PC-3 (cell line): Measurements from ENCODE around the gene IFT81. TPM values are rescaled to one million over a fixed set of nuclear protein-coding genes. Genes with fewer than 3 reads are reported as not detected.

Source experiments
- ATAC-seq: fragments of 200-7000 bp; cut with Tn5 transposase; 2 replicates; pipeline ENCODE4 v1.9.1; 2020; ENCODE audit warnings: mild to moderate bottlenecking, moderate library complexity
- BruUV-seq: library from RNA; stranded (reverse); fragments of 400-500 nt; replicated peaks from 2 replicates; lab custom pipeline; 2021; lab: Mats Ljungman, UMichigan
- CTCF ChIA-PET: fragments of 300-600 bp; sonication (Branson Sonifier 250); formaldehyde crosslinking; loops from one replicate; lab custom pipeline; 2022; ENCODE audit warnings: antibody characterized with exemption; lab: Charles Lee
- POLR2A ChIA-PET: fragments of 300-600 bp; sonication (Branson Sonifier 250); formaldehyde crosslinking; loops from one replicate; lab custom pipeline; 2022; ENCODE audit warnings: antibody characterized with exemption; ENCODE audit not compliant: unreplicated experiment; lab: Charles Lee
- DNase-seq: peaks from one replicate; pipeline ENCODE4 v3.0.0-alpha.2; 2015
- H2AFZ ChIP-seq: fragments of 300-600 bp; sonication (generic); 2 replicates; pipeline ENCODE4 v1.6.0; 2016; ENCODE audit warnings: antibody characterized with exemption, low read length
- H3F3A ChIP-seq: fragments of 300-600 bp; sonication (generic); one replicate; pipeline ENCODE4 v1.6.0; 2017; ENCODE audit warnings: antibody characterized with exemption, low read length, control low read depth, mild to moderate bottlenecking; ENCODE audit not compliant: unreplicated experiment
- H3K27ac ChIP-seq: fragments of 300-600 bp; sonication (generic); 2 replicates; pipeline ENCODE4 v1.5.1; 2016; ENCODE audit warnings: mild to moderate bottlenecking, low read length
- H3K27me3 ChIP-seq: fragments of 300-600 bp; sonication (generic); 2 replicates; pipeline ENCODE4 v1.6.1; 2016; ENCODE audit warnings: low read length, mixed read lengths
- H3K36me3 ChIP-seq: fragments of 300-600 bp; sonication (generic); 2 replicates; pipeline ENCODE4 v1.6.1; 2016; ENCODE audit warnings: low read depth, mixed run types, low read length, mixed read lengths
- H3K4me1 ChIP-seq: fragments of 300-600 bp; sonication (generic); 2 replicates; pipeline ENCODE4 v1.5.1; 2016; ENCODE audit warnings: low read length; ENCODE audit not compliant: insufficient read depth
- H3K4me2 ChIP-seq: fragments of 300-600 bp; sonication (generic); 2 replicates; pipeline ENCODE4 v1.6.0; 2016; ENCODE audit warnings: low read length
- H3K4me3 ChIP-seq: fragments of 300-600 bp; sonication (generic); 2 replicates; pipeline ENCODE4 v1.5.1; 2016; ENCODE audit warnings: mild to moderate bottlenecking, low read length, mixed read lengths
- H3K79me2 ChIP-seq: fragments of 300-600 bp; sonication (generic); 2 replicates; pipeline ENCODE4 v1.6.1; 2017; ENCODE audit warnings: low read length, mixed read lengths
- H3K9ac ChIP-seq: fragments of 300-600 bp; sonication (generic); 2 replicates; pipeline ENCODE4 v1.6.0; 2016; ENCODE audit warnings: mild to moderate bottlenecking, low read length
- H3K9me2 ChIP-seq: fragments of 300-600 bp; sonication (generic); replicated peaks from 2 replicates; pipeline ENCODE4 v1.6.1; 2016; ENCODE audit warnings: mixed run types, low read length, mixed read lengths
- H3K9me3 ChIP-seq: fragments of 300-600 bp; sonication (generic); 2 replicates; pipeline ENCODE4 v1.6.1; 2016; ENCODE audit warnings: low read length, mixed read lengths
- H4K20me1 ChIP-seq: fragments of 300-600 bp; sonication (generic); 2 replicates; pipeline ENCODE4 v1.6.1; 2016; ENCODE audit warnings: low read length, mixed read lengths
- CTCF ChIP-seq: fragments of 300-600 bp; sonication (generic); conservative IDR thresholded peaks from 2 replicates; pipeline ENCODE4 v1.5.1; 2017; ENCODE audit warnings: antibody characterized with exemption, low read depth, mild to moderate bottlenecking, low read length
- EZH2 ChIP-seq: fragments of 300-600 bp; sonication (generic); IDR thresholded peaks from one replicate; pipeline ENCODE4 v1.6.1; 2017; ENCODE audit warnings: antibody characterized with exemption, mild to moderate bottlenecking, low read length; ENCODE audit not compliant: unreplicated experiment
- EZH2phosphoT487 ChIP-seq: fragments of 300-600 bp; sonication (generic); IDR thresholded peaks from 2 replicates; pipeline ENCODE4 v1.6.1; 2018; ENCODE audit warnings: mild to moderate bottlenecking, antibody characterized with exemption, low read length, borderline replicate concordance
- intact Hi-C: fragments of 100-400 bp; cut with micrococcal nuclease; formaldehyde crosslinking; loops from 2 replicates; pipeline ENCODE4 v1.9.0; 2023
- total RNA-seq: library from RNA; depleted of rRNA; stranded (reverse); fragments of >200 nt; gene quantifications from 2 replicates; pipeline ENCODE4 v1.2.3, GENCODE V29; 2014

The IFT81 gene
- total RNA-seq, 1 experiment from 2014 or later, result 10.1 TPM

- no TSS peak for BruUV-seq
- DNase-seq, result no peak
- POLR2A ChIA-PET, result no interaction called here
- CTCF ChIA-PET, result no interaction called here
- 0 out of 2 replicates have a peak, but pooled peaks cover 5% of the 10 kb centered on the region for H3K36me3 ChIP-seq
- no peak overlapping the region for H2AFZ ChIP-seq
- TF ChIP-seq CTCF (no peak), EZH2phosphoT487 (no peak), EZH2 (no peak)
- H3K4me3 ChIP-seq, result no peak overlapping the region
- H3K4me2 ChIP-seq, result no peak overlapping the region
- peaks cover 6% of the 10 kb centered on the region for H3K4me1 ChIP-seq
- intact Hi-C loops, result no loop called here
- H3K9me2 ChIP-seq, result no peaks in the 10 kb centered on the region
- no peaks in the 10 kb centered on the region for H3F3A ChIP-seq
- no peaks in the 10 kb centered on the region for H3K27me3 ChIP-seq
- peaks cover 7% of the 10 kb centered on the region; the same call in 1 of the 2 replicates for H3K79me2 ChIP-seq
- no peak for ATAC-seq
- H4K20me1 ChIP-seq, result no peaks in the 10 kb centered on the region
- H3K9ac ChIP-seq, result no peak overlapping the region
- H3K27ac ChIP-seq, result no peak overlapping the region
- H3K9me3 ChIP-seq, result no peaks in the 10 kb centered on the region
Observed at GRCh38 chr12:110126557-110126956, 2.4 kb downstream of the IFT81 start.

- H3K4me1 ChIP-seq, result no peaks in the 10 kb centered on the region
- peak; percentile 44 for DNase-seq
- no peaks in the 10 kb centered on the region for H4K20me1 ChIP-seq
- H3K27ac ChIP-seq, result no peak overlapping the region
- no peak overlapping the region for H3K4me3 ChIP-seq
- H2AFZ ChIP-seq, result no peak overlapping the region
- H3F3A ChIP-seq, result no peaks in the 10 kb centered on the region
- ChIA-PET CTCF (interaction anchor here (0.5 kb wide), 1 partner anchor 11 kb away, joined by 6 read pairs; the partner anchor contains the start of gene IFT81), POLR2A (interaction anchor here (0.6 kb wide), 3 partner anchors 10 to 208 kb away, joined by 3 to 4 read pairs (median 4); partner anchors contain the start of gene IFT81)
- intact Hi-C loops, result loop anchor here (5.0 kb wide), 1 partner anchor 32 kb away; no protein-coding TSS in a partner anchor
- no peaks in the 10 kb centered on the region for H3K27me3 ChIP-seq
- H3K4me2 ChIP-seq, result no peak overlapping the region
- H3K9me3 ChIP-seq, result no peaks in the 10 kb centered on the region
- H3K9me2 ChIP-seq, result no peaks in the 10 kb centered on the region
- 0 out of 2 replicates have a peak, but pooled peaks cover 4% of the 10 kb centered on the region for H3K36me3 ChIP-seq
- no peak for TF ChIP-seq CTCF
- TF ChIP-seq EZH2, result no peak
- no peak for TF ChIP-seq EZH2phosphoT487
- no peak overlapping the region for H3K9ac ChIP-seq
- peak; percentile 96 for ATAC-seq
- H3K79me2 ChIP-seq, result no peaks in the 10 kb centered on the region
- no TSS peak for BruUV-seq
Observed at GRCh38 chr12:110134691-110135411, 10.7 kb downstream of the IFT81 start.

- H3K4me2 ChIP-seq, result no peak overlapping the region
- H3K36me3 ChIP-seq, result 0 out of 2 replicates have a peak, but pooled peaks cover 4% of the 10 kb centered on the region
- BruUV-seq, result no TSS peak
- ChIA-PET CTCF (no interaction called here), POLR2A (interaction anchor here (0.6 kb wide), 1 partner anchor 11 kb away, joined by 4 read pairs; no protein-coding TSS in a partner anchor)
- H4K20me1 ChIP-seq, result no peaks in the 10 kb centered on the region
- H3K9ac ChIP-seq, result no peak overlapping the region
- ATAC-seq (peak; percentile 57), DNase-seq (no peak)
- no peak overlapping the region for H2AFZ ChIP-seq
- no peaks in the 10 kb centered on the region for H3F3A ChIP-seq
- no peaks in the 10 kb centered on the region for H3K9me2 ChIP-seq
- H3K9me3 ChIP-seq, result no peaks in the 10 kb centered on the region
- H3K4me3 ChIP-seq, result no peak overlapping the region
- no peaks in the 10 kb centered on the region for H3K79me2 ChIP-seq
- intact Hi-C loops, result loop anchor here (2.0 kb wide), 1 partner anchor 71 kb away; no protein-coding TSS in a partner anchor
- no peak overlapping the region for H3K27ac ChIP-seq
- no peak for TF ChIP-seq EZH2
- no peak for TF ChIP-seq CTCF
- no peak for TF ChIP-seq EZH2phosphoT487
- no peaks in the 10 kb centered on the region for H3K27me3 ChIP-seq
- H3K4me1 ChIP-seq, result no peaks in the 10 kb centered on the region
Observed at GRCh38 chr12:110135806-110136205, 11.6 kb downstream of the IFT81 start.
